ENCODE data around the gene HIRA.
A peak's percentile ranks its signal among the peaks of the same experiment; 100 is the strongest.
"Not testable (repeated sequence)": the region's sequence is repeated elsewhere in the genome, so short reads cannot be mapped to it uniquely, and the experiment has no call there.

Gene HIRA

DNA sequence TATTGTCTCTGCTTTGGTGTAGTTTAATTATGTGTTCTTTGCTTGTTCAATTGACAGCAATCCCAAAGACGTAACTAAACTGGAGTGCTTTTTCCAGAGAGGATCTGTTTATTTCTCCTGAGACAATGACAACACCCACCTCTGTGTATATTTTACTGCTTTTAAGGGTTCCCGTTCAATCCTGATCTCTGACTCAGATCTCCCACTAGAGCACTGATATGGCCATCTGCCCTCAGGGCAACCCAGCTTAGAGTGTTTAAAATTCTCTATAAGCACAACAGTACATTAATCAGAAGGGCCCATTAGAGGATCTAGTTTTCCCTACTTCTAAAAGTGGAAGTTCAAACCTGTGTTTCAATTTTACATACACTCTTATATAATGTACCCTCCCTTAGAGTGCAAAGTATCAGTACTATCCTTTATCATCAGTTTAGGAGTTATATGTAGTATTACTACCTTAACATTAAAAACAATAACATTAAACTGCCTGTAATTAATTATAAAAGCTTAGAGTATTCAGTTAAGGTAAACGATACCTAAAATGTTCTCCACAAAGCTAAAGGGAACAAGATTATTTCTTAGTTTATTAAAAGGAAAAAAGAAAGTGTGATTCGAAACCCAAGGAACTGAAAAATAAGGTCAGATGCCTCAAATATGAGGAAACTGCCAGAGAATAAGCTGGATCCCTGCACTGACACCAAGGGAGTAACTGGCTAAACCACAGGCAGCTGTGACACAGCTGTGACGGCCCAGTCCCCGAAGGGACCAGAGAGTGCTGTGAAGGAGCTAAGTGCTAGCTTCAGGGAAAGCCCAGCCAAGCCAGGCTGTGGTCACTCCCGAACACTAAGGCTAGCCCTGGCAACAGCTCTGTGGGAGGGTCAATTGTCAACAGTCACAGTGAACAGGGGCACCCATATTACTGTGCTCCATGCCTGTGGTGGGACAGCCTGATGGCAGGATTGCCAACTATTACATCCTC, 32.2 kb upstream of the HIRA start:
- no peak for DNase-seq

DNA sequence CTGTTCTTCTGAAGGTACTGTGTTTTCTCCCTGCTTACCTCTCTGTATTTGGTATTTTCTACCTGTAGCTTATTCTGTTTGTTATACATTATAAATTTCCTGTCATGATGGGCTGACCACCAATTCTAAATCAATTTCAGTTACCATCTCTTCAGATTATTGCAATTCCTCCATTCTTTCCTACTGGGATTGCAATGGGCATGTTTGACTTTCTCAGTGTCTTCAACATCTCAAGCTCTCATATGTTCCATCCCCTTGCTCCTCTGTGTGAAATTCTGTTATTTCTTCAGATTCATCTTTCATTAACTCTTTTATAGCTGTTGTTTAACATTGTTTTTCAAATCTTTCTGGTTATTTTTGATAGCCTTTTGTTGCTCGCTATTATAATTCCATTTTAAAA, 31.5 kb upstream of the HIRA start:
- DNase-seq = no peak

DNA sequence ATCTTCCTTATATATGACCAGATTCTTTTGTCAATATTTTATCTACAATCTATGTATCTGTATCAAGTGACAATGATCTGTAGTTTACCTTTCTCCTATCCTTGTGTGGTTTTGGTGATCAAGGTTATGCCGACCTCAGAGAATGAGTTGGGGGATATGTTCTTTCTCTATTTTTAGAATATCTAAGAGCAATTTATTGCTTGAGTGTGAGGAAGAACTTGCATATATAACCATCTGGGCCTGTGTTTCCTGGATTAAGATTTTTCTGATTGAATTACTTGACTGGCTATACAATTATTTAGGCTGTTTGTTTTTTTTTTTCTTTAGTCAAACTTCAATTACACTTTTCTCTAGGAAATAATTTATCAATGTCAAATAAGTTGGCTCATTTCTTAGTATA, 30.0 kb upstream of the HIRA start:
- DNase-seq = no peak

DNA sequence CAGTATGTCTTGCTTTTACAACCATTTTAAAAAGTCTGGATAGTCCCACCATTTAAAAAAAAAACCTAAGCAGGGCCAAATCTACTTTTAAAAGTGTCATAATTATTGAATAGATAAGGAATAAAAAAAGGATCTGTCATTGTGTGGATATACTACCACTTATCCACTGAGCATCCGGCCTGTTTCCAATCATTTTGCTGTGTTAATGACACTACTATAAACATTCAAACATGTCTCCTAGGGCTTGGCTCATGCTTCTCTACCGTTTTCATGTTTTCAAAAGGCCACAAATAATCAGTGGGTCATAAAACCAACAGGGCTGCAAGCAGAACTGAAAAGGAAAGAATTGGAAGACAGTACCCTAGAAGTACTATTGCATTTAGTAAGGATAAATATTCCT, 28.5 kb upstream of the HIRA start:
- no peak for DNase-seq

DNA sequence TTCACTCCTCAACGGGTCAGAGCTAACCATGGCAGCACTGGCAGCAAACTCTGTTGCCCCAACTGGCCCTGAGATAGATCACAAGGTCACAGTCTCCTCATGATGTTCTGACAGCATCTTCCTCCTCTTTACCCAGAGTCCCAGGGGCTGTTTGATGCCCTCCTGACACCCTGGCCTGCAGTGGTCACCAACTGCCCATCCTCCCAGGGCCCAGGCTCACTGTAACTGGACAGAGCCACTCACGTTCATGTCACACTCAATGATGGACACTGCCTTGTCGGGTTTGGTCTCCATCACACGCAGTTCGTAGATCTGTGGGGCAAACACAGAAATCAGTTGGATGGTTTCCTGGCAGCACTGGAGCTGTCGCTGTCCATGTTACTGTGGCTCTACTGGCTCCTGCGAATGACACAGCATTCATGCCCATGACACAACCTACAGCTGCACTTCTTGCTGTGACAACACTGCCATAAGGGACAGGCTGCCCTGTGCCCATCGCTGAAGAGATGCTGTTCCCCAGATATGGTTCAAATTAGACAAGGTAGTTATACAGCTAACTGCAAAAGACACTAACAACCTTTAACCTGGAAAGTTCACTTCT, 26.4 kb upstream of the HIRA start:
- no peak for DNase-seq

DNA sequence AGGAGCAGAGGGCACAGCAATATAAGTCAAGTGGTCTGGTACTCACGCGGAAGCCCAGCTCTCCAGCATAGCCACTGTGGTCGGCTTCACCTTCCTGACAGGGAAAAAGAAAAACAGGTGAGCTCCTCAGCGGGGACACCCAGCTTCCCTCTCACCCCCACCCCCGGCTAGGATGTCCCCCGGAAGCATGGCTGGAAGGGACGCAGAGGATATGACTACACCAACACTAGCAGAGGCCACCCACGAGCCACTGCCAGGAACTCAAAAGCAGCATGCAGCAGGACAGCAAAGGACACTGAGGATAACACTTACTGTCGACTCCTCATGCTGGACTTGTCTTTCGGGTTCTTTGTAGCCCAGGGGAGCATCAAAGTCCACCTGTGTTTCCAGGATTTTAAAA, 25.0 kb upstream of the HIRA start:
- DNase-seq = no peak

DNA sequence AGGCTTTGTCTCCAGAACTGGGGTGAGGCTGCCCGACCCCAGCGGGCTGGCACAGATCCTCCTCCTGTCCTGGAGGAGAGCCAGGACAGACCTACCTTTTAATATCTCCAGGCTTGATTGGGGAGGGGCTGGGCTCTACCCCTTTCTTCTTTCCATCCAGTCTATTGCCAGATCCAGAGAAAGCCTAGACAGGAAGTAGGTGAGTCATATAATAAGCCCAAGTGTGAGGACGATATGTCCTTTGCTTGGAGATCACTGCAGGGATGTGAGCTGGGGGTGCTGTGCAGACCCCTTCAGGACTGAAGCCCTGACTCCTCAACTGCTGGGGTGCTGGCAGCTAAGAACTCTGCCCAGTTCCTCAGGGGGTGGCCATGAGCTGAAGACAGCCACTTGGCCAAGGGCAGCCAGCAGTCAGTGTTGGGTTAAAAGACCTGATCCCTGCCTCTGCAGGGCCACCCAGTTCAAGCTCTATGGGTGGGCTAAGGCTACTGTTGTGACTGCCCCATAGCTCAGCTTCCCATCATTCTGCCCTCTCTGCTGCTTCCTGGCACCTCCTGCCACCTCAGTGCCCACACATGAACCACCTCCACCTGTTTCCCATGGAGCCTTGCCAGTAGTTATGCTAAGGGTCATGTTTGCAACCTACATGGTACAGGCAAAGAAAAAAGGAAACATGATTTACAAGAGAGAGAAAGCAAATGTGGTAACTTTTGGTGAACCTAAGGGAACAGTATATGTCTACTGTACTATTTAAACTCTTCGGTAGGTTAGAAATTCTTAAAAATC, 24.2 kb upstream of the HIRA start:
- no peak for DNase-seq

DNA sequence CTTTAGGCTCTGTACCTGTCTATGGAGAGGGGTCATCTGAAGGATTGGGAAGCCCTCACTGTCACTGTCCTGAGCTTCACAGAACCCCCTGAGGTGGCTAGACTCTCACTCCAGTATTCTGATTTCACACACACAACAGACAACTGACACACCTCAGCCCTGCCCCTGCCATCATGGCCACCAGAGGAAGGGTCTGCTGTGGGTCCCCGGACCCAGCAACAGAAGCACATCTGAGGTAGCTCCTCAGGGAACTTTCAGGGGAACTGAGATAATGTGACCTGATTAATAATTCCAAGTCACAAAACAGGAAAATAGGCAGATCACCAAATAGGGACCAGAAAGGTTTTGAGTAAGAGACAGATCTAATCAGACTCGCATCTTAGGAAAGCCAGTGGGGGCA, 23.5 kb upstream of the HIRA start:
- DNase-seq = no peak

DNA sequence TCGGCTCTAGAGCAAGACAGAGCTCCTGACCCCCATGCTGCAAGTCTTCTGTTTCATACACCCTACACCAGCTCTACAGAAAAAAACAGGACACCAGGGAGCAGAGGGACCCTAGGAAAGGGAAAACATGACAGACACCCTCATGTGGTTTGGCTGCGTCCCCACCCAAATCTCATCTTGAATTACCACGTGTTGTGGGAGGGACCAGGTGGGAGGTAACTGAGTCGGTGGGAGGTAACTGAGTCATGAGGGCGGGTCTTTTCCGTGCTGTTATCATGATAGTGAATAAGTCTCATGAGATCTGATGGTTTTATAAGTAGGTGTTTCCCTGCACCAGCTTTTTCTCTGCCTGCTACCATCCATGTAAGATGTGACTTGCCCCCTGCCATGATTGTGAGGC, 22.6 kb upstream of the HIRA start:
- DNase-seq = no peak

DNA sequence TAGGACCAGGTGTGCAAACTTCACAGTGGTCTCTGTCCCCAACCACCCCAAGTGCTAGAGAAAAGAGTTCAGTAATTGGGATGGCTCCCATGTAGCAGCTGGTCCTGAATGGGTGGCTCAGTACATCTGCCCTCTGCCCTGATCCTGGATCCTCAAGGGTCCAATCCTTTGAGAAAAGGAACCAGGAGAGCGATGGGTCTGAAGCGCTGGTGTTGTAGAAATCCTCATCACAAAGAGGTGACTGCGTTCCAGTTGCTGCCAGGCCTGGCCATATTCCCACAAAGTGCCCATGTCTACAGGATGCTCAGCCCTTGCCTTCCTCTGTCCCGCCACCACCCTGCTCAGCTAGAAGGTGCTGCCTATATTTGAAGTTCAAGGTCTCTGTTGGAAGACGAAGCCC, 22.2 kb upstream of the HIRA start:
- no peak for DNase-seq

DNA sequence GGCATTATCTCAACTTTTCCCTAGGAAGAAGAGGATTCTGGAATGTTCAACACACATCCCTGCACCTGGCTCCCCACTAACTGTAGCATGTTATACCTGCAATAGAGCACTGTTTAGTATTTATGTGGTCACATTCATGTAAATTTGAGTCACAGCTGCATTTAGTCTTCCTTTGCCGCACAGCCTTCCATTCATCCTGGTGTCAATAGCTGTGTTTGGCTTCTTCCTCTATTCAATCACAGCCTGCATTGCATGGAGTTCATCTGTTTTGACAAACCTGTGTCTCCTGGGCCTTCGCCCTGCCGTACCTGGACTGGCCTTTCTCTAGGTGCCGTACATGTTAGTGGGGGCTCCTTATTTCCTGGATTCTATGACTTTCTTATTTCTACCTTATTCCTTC, 20.0 kb upstream of the HIRA start:
- no peak for DNase-seq

DNA sequence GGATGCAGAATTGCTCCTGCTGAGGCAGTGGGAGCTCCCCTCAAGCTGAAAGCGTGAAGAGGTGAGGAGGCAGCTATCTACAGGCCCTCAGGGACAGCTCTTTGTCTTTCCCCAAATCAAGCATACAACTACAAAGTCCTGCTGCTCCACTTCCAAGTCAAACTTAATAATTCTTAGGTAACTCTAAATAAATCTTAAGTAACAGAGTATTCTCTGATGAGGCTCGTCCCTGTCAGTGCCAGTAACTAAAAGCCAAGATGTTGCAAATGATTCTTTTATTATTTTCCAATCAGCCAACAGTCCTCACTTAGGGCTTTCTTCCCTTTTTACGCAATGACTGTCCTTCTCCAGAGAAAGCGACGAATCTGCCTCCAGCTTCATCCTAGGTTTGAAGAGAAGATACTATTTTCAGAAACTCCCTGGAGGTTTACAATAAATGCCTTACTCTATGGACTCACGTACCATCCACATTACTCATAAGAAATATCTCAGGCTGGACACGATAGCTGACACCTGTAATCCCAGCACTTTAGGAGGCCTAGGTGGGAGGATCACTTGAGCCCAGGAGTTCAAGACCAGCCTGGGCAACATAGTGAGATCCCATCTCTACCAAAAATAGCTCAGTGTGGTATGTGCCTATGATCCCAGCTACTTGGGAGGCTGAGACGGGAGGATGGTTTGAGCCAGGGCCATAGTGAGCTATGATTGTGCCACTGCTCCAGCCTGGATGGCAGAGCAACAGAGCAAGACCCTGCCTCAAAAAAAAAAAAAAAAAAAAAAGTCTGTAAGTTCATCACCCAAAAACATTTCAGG, 19.0 kb upstream of the HIRA start:
- no peak for DNase-seq

DNA sequence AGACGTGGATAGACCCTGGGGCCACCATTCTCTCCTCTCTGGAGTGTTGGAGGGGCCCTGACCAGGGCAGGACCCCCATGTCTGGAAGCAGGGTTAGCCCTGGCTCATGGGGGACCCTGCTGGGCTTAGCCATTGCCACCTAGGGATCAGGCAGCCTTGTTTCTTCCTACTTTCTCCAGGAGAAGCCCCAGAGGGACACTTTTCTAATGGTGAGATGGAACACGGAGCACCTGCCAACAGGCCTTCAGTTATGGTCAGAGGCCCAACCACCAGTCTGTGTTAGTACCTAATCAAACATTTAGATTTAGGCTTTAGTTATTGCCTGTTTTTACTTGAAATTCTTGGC, 17.9 kb upstream of the HIRA start:
- no peak for DNase-seq

DNA sequence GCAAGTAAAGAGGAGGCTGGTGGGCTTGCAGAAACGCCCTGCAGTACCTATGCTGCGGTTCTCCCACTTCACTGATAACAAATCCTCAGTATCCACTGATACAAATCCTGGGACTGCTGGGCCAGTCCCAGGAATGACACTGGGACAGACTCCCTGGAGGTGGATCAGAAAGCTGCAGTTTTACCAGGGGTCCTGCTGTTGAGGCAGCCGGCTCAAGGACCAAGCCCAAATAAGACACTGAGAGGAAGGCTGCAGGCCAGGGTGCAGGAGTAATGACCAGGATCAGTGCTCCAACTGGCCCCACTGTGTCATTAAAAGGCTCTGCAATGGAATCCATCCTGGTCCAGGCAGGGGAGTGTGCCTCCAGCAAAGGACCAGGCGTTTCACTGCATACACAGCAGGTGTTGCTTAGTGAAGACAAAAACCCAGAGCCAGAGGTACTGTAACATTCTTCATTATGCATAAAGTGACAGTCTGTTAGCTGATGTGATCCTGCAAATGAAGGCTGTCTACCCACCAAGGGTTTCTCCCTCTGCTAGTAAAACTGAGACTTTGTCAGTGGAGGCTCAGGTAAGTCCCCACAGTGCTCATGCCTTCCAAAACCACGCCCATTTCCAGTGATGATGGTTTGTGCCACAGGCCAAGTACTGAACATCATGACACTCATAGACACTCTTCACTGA, 17.3 kb upstream of the HIRA start:
- no peak for DNase-seq

DNA sequence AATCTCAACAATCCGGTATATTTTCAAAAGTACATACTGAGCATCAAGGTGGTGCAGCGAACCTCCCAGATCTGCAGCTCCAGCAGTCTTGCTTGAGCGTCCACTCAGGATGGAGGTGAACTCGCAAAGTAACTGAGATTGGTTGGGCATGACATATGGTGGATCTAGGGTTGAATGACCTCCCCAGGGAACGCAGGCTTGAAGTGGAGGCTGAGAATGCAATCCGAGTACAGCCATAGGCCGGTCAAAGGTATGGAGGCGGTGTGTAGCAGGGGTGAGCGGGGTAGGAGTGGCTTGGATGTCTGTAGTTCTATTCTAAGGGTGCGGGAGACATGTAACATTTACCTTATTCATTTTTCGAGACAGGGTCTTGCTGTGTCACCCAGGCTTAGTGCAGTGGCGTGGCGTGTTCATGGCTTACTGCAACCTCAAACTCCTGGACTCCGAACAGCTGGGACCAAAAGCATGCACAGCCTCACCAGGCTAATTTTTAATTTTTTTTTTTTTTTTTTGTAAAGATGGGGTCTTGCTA, 16.6 kb upstream of the HIRA start:
- DNase-seq = peak in 5 of 56 donors; percentile 32 to 66 (median 48)

DNA sequence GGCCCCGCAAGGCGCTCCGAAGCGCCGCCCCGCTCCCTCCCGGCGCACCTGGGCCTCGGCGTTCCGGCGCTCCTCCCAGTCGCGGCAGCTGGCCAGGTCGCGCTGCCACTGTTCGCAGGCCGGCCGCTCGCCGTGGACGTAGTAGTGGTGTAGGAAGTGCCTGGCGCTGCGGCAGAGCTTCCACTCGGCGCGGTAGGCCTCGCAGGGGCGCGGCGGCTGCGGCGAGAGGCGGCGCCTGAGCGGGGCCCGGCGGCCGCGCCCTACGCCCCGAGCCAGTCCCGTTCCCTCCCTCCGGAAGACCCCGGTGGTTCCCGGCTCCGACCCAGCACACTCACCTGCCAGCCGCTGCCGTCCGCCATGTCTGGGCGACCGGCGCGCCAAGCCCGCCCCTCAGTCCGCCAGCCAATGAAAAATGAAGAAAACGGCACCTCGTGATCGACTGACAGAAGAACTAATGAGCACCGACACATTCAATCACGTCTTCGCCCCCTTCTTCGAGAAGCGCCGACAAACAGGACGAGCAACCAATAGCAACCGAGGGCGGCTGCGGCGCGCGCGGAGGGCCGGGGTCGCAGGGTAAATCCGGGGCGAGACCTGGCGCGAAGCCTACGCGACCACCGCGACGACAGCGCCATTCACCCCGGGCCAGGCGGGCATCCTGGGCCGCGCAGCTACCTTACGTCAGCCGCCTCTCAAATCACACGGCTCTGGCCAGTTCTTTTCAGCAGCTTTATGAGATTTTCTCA, 16.0 kb upstream of the HIRA start, which contains the start of gene C22orf39:
Gene C22orf39 (minus strand): TSS at position 382 of the 746 bp plus-strand sequence. CDS start 23 bp downstream, at position 359.
- DNase-seq = peak; percentile 33 to 98 (median 90)

DNA sequence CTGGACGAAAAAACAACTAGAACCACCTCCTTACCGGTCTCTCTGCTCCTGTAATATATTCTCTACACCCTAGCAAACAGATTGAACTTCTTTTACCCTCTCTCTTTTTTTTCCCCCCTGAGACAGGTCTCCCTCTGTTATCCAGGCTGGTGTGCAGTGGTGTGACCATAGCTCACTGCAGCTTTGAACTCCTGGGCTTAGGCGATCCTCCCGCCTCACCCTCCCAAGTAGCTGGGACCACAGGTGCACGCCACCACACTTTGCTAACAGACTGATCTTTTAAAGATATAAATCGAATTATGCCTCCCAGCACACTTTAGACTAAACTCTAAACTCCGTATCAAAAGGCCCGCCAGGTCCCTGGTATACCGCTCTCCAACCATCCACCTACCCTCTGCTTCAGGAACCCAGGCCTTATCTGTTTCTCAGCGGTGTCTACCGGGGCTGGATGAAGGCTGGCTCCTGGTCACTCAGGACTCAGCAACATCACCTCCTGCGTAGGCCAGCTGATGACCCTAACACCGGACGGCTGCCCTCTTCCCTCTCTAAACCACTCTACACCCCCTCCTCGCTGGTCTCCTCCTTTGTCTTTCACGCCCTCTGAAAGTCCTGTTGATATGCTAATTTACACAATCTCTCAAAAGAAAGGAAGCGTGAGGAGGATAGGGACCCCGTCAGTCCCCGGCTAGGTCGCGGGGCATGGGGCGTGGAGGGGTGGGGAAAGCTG, 15.2 kb upstream of the HIRA start:
- no peak for DNase-seq

DNA sequence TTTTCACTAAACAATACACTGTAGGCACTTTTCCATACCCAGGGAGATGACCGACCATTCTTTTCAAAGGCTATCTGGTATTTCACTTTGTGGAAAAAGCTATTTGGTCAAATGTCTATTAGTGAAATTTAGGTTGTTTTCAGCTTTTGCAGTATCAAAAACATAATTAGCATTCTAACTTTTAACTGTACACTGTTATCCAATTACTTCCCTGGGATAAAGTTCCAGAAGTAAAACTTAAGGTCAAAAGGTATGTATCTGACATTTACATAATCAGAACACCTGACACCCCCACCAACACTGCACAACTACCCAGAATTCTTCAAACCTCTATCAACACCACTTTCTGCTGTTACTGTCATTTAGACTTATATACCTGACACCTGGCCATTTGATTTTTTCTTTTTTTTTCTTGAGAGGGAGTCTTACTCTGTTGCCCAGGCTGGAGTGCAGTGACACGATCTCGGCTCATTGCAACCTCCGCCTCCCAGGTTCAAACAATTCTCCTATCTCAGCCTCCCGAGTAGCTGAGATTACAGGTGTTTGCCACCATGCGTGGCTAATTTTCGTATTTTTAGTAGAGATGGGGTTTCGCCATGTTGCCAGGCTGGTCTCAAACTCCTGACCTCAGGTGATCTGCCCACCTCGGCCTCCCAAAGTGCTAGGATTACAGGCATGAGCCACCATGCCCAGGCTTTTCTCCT, 13.9 kb upstream of the HIRA start:
- DNase-seq = not testable (repeated sequence)
